HG03175 (cell line): Measurements from ENCODE around the gene GSTO2.
A peak's percentile ranks its signal among the peaks of the same experiment; 100 is the strongest.

Source experiments
- ATAC-seq: cut with Tn5 transposase; IDR thresholded peaks from one replicate; pipeline ENCODE4 v1.9.1; 2021; ENCODE audit warnings: mild to moderate bottlenecking, moderate library complexity; ENCODE audit not compliant: unreplicated experiment

GSTO2 gene

GRCh38 chr10:104279550-104280259 is 10.7 kb downstream of the GSTO2 start:
- ATAC-seq = no peak

DNA sequence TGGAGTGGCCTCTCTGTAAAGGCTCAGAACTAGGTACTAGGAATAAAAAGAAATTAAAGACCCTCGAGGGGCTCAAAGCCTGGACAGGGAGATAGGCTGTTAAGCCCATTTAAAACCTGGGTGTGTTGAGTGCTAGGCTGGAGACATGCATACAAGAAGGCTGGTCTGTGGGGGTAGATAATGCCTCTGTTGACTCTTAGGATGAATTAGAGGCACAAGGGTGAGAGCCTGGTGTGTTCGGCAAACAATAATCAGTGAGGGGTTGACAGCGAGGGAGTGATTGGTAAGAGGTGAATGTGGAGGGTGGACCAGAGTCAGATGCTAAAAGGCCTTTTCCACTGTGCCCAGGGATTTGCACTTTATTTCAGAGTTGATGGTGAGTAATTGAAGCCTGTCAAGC is 12.7 kb downstream of the GSTO2 start:
- ATAC-seq = no peak

DNA sequence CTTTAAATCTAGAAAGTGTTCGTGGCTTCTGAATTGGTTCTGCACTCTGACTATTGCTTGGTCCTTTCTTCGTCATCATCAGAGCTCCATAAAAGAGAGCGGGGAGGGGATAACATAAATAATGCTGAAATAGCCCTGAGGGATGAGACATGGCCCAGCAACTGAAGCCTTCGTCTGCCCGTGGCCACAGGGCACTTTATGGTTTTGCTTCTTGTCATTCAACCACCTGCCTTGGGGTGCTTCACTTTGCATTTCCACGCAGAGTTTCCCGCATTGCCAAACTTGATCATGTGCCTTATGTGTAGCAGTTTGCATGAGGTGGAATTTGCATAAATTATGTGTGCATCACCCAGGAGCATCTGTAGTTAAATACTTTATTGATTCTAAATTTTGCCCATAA is 15.9 kb downstream of the GSTO2 start:
- ATAC-seq = no peak

- no peak for ATAC-seq
Measured at GRCh38 chr10:104286939-104287338, 18.0 kb downstream of the GSTO2 start.

GRCh38 chr10:104288355-104288754 is 19.4 kb downstream of the GSTO2 start:
- ATAC-seq = no peak

DNA sequence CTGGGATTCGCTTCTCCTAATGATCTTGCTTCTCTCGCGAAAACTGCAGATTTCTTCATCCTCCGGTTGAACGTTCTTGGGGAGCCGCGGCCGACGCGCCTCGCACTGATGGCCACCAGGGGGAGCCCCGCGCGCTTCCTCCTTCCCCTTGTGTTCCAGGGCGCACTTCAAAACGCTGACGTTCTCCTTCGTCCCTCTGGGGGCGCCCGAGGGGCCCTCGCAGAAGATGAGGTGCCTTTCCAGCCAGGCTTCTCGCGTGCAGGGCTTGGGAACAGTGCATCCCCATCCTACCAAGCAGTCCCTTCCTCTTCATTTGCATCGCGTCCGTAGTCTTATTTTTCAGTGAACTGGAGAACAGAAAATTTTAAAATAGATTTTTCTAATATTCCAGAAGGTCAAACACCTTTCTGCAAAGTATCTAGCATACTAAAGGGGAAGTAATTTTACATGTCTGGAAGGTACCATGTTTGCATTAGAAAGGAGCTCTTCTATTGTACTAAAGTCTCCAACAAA is 22.5 kb downstream of the GSTO2 start:
- peak; percentile 99 for ATAC-seq

- no peak for ATAC-seq
Measured at GRCh38 chr10:104293011-104293410, 24.0 kb downstream of the GSTO2 start.

DNA sequence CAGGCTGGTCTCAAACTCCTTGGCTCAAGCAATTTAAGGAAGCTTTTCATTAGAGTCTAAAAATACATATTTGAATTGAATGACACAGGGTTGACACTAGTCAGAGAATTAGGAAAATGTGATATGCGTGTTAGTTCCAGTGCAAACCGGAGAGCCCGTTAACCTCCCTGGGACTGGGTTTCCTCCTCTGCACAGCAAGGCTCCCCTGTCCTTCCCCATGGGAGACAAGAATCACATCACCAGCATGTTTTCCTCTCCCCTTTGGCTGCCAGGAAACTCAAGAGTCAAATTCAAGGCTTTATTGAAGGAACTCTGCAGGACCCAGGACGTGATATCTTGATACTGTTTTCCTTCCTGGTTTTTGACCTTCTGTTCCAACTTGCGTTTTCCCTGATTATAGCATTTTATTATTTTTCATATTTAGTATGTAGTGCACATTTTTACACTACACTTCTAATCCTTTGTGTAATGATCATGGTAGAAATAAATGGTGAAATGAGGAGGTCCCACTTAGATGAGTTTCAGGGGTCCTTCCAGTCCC is 24.9 kb downstream of the GSTO2 start:
- ATAC-seq = no peak

GRCh38 chr10:104296687-104297436 is 27.9 kb downstream of the GSTO2 start:
- no peak for ATAC-seq

- no peak for ATAC-seq
Measured at GRCh38 chr10:104297697-104298660, 29.0 kb downstream of the GSTO2 start.

DNA sequence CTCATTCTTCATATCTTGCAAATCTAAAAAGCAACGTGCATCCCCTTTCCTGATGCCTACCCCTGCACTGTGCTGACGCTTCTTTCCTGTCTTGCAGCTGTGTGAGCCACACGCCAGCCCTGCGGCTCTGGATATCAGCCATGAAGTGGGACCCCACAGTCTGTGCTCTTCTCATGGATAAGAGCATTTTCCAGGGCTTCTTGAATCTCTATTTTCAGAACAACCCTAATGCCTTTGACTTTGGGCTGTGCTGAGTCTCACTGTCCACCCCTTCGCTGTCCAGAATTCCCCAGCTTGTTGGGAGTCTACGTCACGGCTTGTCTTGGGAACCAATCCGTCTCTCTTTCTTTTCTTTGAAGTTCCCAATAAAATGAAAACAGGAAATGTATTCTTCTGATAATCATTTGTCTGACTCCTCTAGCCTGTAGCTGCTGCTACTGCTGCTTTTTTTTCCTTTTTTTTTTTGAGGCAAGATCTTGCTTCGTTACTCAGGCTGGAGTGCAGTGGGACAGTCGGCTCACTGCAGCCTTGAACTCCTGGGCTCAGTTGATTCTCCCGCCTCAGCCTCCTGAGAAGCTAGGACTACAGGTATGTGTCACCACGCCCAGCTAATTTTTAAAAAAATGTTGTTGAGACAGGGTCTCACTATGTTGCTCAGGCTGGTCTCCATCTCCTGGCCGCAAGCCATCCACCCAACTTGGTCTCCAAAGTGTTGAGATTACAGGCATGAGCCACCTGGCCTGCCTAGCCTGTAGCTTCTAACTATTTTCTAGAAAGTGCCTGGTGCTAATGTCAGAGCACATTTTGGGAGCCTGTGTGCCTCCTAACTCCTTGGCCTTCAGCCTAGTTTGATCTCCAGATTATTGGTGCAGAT is 30.3 kb downstream of the GSTO2 start:
- ATAC-seq = no peak

GRCh38 chr10:104300002-104300735 is 31.2 kb downstream of the GSTO2 start:
- ATAC-seq = no peak

DNA sequence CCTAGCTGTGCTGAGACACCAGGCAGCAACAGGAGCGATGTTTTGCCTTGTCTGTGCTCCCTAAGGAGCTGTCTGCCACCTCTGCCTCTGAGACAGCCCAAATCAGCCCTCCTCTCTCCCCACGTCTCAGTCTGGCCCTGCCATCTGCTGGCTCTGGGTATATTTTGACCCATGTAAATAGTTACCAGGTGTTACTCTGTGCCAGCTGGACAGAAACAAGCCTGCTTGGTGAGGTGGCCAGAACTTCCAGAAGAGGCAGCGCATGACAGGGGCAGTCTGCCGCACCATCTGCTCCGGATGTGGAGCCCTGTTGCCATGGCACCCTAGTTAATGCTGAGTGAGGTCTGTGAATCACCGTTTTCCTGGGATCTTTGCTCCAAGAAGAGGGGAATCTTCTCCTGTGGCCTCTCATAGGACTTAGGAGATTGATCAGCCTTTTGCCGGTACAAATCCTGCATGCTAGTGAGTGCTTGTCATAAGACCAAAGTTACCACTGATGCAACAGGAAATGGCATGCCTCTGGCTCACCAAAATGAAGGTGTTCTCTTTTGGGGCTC is 31.8 kb downstream of the GSTO2 start:
- ATAC-seq = no peak

DNA sequence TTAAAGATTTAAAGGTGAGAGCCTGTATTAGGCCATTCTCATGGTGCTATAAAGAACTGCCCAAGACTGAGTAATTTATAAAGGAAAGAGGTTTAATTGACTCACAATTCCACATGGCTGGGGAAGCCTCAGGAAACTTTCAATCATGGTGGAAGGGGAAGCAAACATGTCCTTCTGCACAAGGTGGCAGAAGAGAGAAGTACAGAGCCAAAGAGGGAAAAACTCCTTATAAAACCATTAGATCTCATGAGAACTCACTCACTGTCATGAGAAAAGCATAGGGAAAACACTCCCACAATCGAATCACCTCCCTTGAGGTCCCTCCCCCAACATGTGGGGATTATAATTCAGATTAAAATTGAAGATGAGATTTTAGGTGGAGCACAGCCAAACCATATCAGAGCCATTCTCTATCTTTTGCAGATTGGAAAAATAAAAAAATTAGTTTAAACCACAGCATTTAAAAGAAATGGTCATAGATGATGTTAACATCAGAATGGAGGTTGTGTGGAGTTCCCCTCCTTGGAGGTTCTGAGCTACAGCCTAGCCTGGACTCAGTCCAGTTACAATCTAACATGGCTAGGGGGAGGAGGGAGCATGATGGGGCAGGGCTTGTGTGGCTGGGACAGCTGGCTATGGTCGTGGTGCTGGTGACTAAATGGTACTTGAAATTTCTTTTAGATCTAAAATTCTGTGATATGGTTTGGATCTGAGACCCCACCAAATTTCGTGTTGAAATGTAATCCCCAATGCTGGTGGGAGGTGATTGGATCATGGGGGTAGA is 33.1 kb downstream of the GSTO2 start:
- no peak for ATAC-seq

- ATAC-seq = no peak
Measured at GRCh38 chr10:104303594-104304355, 34.8 kb downstream of the GSTO2 start.

GRCh38 chr10:104304356-104304745 is 35.4 kb downstream of the GSTO2 start:
- ATAC-seq = no peak

DNA sequence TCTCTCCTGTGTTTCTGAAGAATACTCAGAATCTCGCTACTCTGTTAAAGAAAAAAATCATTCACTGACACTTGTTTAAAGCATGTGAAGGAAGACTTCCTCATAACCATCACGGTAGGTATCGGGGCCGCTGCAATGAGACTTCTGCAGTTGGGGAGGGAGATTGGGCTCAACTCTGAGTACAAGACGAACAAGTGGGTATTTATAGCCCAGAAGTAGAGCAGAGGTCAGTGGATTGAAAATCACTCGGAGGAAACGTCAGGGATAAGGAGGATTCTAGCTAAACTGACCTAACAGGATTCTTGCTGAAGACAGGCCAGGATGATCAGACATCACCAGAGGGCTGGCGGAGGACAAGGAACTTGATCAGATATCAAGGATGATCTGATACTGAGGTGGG is 35.9 kb downstream of the GSTO2 start:
- no peak for ATAC-seq
